Activated T-helper 1 cell treated with anti-CD3 and anti-CD28 coated beads, Interleukin-12 subunit alpha, Interleukin-12 subunit beta, Interleukin-2, Interleukin-4 antibody, amounts not matched to agents 30 ng/mL and 10 ng/mL and 1 ng/mL, durations not matched to agents 14 hours and 24 hours and 36 hours (primary cell): ENCODE results near the gene PADI2. TPM values are rescaled to one million over a fixed set of nuclear protein-coding genes. Genes with fewer than 3 reads are reported as not detected.

Experiments
- DNase-seq: peaks from one replicate; pipeline ENCODE4 v3.0.0; 2021; ENCODE audit warnings: low spot score
- H3K27ac Mint-ChIP-seq: one replicate; pipeline ENCODE4 v1.8.0; 2021; ENCODE audit warnings: mild to moderate bottlenecking, mixed read lengths
- H3K27me3 Mint-ChIP-seq: one replicate; pipeline ENCODE4 v1.8.0; 2022; ENCODE audit warnings: mild to moderate bottlenecking, moderate library complexity, mixed read lengths; ENCODE audit not compliant: insufficient read depth
- H3K36me3 Mint-ChIP-seq: one replicate; pipeline ENCODE4 v1.8.0; 2021; ENCODE audit warnings: low read depth, mixed read lengths
- H3K4me1 Mint-ChIP-seq: one replicate; pipeline ENCODE4 v1.8.0; 2021; ENCODE audit warnings: low read depth, mixed read lengths
- H3K4me3 Mint-ChIP-seq: one replicate; pipeline ENCODE4 v1.8.0; 2021; ENCODE audit warnings: mild to moderate bottlenecking, moderate library complexity, mixed read lengths
- H3K9me3 Mint-ChIP-seq: one replicate; pipeline ENCODE4 v1.8.0; 2021; ENCODE audit warnings: mixed read lengths
- intact Hi-C: fragments of 100-400 bp; cut with micrococcal nuclease; formaldehyde crosslinking; loops from one replicate; pipeline ENCODE4 v1.15.1; 2024
- total RNA-seq: library from RNA; stranded (reverse); gene quantifications from 2 replicates; pipeline ENCODE4 v1.2.3, GENCODE V29; 2022

The PADI2 gene
- 0.07 TPM in 1 of 2 replicates, not detected in the other for total RNA-seq

DNA sequence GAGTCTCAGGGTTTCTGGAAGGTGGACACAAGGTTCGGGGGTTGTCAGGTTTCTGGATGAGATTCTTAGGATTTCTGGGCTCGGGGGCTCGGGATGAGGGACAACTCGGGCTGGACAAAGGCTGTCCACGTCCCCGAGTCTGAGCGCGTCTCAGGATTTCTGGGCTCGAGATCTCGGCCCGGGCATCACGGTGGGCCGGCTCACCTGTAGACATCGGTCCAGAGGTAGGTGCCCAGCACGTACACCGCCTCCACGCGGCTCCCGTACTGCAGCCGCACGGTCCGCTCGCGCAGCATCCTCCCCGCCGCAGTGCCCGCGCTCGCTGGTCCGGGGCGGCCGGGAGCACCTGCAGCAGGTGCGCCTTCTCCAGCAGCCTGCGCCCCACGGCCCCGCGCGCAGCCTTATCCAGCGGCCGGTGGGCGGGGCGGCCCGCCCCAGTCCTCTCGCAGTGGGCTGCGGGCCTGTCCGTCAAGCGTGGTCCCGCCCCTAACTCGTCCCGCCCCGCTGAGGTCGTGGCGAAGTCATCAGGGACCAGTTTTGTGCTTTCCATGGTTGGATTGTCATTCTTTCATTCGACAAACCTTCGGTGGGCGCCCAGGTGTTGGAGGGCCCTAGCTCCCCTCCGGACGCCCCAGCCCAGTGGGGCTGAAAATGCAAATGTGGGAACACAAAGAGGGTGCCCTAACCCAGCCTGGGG, at the start of gene PADI2:
Gene PADI2, minus strand, starts transcription at position 376 of the 697 bp plus-strand sequence. Its CDS starts 80 bp downstream, at position 296.
- intact Hi-C loops: no loop called here
- DNase-seq: peak; percentile 28
- no peaks in the 10 kb centered on the region for H3K4me1 Mint-ChIP-seq
- H3K9me3 Mint-ChIP-seq: no peaks in the 10 kb centered on the region
- peaks cover 47% of the 10 kb centered on the region for H3K27me3 Mint-ChIP-seq
- H3K36me3 Mint-ChIP-seq: no peaks in the 10 kb centered on the region
- no peak within 1 kb of the TSS for H3K4me3 Mint-ChIP-seq
- H3K27ac Mint-ChIP-seq: no peak within 1 kb of the TSS

DNA sequence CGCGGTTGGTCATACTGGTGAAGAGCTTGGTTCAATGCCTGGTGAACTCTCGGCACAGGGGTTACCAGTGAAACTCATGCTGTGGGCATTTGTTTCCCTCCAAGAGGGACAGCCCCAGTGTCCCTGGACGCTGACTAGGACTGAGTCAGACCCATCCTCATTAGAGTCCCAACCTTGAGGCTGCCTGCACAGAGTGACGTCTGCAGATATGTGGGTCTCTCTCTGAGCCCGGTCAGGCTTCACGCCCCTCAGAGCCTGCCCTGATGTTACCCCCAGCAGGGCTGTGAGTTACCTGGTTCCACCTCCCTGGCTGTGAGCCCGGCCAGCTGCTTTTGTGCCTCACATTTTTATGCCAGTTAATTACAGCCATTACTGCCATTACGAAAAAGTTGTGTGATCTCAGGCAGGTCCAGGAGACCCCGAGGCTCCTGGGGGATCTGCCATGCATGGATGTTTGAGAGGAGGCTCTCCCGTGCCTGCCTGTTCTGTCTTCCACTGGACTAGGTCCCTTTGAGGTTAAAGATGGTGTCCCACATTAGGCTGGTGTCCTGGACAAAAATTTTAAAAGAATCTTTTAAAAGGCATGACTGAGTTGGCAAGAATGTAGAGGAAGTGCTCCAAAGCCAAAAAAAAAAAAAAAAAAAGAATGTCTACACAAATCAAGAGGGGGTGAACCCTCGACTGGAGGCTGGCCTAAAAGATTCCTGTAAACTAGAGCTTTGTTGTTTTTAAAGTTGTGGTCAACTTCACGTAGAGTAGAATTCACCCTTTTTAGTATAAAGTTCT, 49.0 kb upstream of the PADI2 start:
- no peak for DNase-seq
- Mint-ChIP-seq H3K27me3 (peaks cover 4% of the 10 kb centered on the region), H3K36me3 (no peaks in the 10 kb centered on the region), H3K4me1 (no peaks in the 10 kb centered on the region), H3K27ac (no peak overlapping the region), H3K4me3 (no peak overlapping the region), H3K9me3 (no peaks in the 10 kb centered on the region)
- intact Hi-C loops: no loop called here

GRCh38 chr1:17167786-17168090, 48.5 kb upstream of the PADI2 start:
- intact Hi-C loops: no loop called here

DNA sequence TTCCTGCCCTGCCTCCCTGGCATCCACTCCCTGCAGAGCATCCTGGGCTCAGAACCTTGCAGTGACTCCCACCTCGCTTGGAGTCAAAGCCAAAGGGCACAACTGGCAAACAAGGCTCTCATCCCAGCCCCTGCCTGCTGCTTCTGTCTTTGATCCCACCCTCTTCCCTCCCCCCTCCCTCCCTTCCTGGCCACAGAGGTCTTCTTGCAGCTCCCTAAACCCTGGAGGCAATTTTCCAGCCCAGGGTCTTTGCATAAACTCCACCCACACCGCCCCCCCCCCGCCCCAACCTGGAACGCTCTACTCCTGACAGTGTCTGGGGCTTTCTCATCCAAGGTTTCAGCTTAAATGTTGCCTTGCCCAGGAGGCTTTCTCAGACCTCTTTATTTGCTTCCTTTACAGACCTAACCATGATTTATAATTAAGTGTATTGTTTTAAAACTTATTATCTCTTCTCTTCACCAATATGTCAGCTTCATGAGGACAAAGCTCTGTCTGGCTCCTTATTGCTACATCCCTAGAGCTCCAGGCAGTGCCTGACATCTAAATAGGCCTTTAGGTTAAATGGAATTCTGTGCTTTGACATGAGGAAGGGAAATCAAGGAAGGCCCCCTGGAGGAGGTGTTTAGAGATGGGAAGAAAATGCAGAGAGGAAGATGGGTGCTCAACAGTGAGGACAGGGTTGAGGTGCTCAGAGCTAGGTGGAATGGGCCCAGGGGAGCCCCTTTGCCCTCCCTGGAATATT, 48.0 kb upstream of the PADI2 start:
- Mint-ChIP-seq H3K27me3 (no peaks in the 10 kb centered on the region), H3K27ac (no peak overlapping the region), H3K4me3 (no peak overlapping the region), H3K4me1 (no peaks in the 10 kb centered on the region), H3K9me3 (no peaks in the 10 kb centered on the region), H3K36me3 (no peaks in the 10 kb centered on the region)
- intact Hi-C loops: no loop called here
- DNase-seq: no peak

More at GRCh38 chr1:17167786-17168090, 48.5 kb upstream of the PADI2 start:
- H3K36me3 Mint-ChIP-seq: no peaks in the 10 kb centered on the region
- H3K4me1 Mint-ChIP-seq: no peaks in the 10 kb centered on the region
- H3K27ac Mint-ChIP-seq: no peak overlapping the region
- H3K27me3 Mint-ChIP-seq: no peaks in the 10 kb centered on the region
- no peak for DNase-seq
- H3K4me3 Mint-ChIP-seq: no peak overlapping the region
- H3K9me3 Mint-ChIP-seq: no peaks in the 10 kb centered on the region

DNA sequence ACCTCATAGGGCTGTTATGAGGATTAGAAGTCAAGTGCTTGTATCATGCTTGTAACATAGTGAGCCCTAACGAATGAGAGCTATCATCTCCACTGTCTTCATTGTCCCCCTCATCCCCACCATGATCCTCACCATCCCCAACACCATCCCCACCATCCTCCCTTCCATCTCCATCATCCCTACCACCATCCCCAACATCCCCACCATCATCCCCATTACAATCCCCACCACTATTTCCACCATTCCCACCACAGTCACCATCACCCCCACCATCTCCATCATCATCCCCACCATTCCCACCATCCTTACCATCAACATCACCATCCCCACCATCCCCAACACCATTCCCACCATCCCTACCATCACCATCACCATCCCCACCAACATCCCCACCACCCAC, 46.6 kb upstream of the PADI2 start:
- intact Hi-C loops: no loop called here
- no peaks in the 10 kb centered on the region for H3K9me3 Mint-ChIP-seq
- no peak for DNase-seq
- H3K36me3 Mint-ChIP-seq: no peaks in the 10 kb centered on the region
- H3K27ac Mint-ChIP-seq: no peak overlapping the region
- H3K27me3 Mint-ChIP-seq: no peaks in the 10 kb centered on the region
- no peak overlapping the region for H3K4me3 Mint-ChIP-seq
- H3K4me1 Mint-ChIP-seq: no peaks in the 10 kb centered on the region

DNA sequence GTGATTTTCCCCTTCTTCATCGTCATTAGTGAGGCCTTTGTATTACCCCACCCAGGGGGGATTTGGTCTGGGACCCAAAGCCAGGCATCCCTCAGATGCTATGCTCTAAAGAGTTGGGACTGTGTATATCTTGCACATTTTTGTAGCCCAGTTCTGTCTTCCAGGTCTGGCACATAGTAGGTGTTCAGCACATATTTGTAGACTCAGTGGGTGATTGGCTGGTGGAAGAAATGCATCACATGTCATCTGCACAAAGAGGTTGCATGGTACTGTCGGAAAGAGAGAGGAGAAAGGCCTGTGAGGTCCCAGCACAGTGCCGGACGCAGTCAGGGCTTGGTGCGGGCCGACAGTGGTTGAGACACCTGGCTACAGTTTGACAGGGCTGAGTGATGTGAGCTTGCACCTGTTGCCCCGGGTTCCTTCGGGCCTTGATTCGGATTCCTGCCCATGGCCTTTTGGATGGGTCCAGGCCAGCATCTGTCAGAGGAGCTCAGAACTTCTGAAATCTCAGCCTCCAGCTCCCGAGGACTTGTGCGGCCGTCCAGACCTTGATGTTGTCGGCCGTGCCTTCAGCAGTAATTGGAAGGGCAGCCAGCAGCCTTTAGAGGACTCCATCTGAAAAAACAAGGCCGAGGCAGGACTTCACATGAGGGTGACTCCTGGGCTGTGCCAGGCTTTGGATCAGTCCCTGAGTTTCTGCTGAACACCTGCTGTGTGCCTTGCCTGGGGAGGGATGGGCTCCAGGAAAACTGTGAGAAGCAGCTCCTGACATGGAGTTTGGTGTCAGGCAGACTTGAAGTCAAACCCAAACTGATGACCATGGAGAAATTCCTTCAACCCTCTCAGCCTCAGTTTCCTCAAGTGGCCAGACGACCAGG, 44.8 kb upstream of the PADI2 start:
- intact Hi-C loops: no loop called here
- H3K36me3 Mint-ChIP-seq: no peaks in the 10 kb centered on the region
- DNase-seq: no peak
- no peak overlapping the region for H3K27ac Mint-ChIP-seq
- no peaks in the 10 kb centered on the region for H3K4me1 Mint-ChIP-seq
- H3K27me3 Mint-ChIP-seq: no peaks in the 10 kb centered on the region
- H3K9me3 Mint-ChIP-seq: no peaks in the 10 kb centered on the region
- H3K4me3 Mint-ChIP-seq: no peak overlapping the region

GRCh38 chr1:17163371-17163770, 44.1 kb upstream of the PADI2 start:
- DNase-seq: no peak
- H3K4me3 Mint-ChIP-seq: no peak overlapping the region
- no peaks in the 10 kb centered on the region for H3K36me3 Mint-ChIP-seq
- H3K27me3 Mint-ChIP-seq: no peaks in the 10 kb centered on the region
- no peaks in the 10 kb centered on the region for H3K4me1 Mint-ChIP-seq
- no peaks in the 10 kb centered on the region for H3K9me3 Mint-ChIP-seq
- no peak overlapping the region for H3K27ac Mint-ChIP-seq
- intact Hi-C loops: no loop called here

DNA sequence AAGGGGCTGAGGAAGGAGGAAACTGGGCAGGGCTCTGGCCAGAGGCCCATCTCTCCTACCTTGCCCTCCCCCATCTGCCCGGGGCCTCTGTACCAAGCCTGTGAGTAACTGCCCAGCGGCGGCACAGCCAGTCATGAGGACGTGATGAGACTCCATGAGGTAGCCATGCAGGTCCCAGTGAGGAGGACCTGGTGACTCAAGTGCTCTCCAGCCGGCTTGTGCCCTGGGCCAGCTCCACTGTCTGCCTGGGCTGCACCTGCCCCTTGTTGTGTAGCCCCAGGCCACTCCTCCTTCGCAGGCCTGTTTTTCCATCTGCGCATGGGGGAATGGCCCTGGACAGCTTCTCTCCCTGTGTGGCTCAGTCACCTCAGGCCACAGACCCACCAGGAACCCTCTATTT, 43.7 kb upstream of the PADI2 start:
- Mint-ChIP-seq H3K9me3 (no peaks in the 10 kb centered on the region), H3K4me3 (no peak overlapping the region), H3K27me3 (no peaks in the 10 kb centered on the region), H3K27ac (no peak overlapping the region), H3K4me1 (no peaks in the 10 kb centered on the region), H3K36me3 (no peaks in the 10 kb centered on the region)
- intact Hi-C loops: no loop called here
- no peak for DNase-seq

- Mint-ChIP-seq H3K4me1 (no peaks in the 10 kb centered on the region), H3K4me3 (no peak overlapping the region), H3K27ac (no peak overlapping the region), H3K36me3 (no peaks in the 10 kb centered on the region), H3K9me3 (no peaks in the 10 kb centered on the region), H3K27me3 (no peaks in the 10 kb centered on the region)
- no peak for DNase-seq
- intact Hi-C loops: no loop called here
These were observed 42.9 kb upstream of the PADI2 start for GRCh38 chr1:17161926-17162800.

DNA sequence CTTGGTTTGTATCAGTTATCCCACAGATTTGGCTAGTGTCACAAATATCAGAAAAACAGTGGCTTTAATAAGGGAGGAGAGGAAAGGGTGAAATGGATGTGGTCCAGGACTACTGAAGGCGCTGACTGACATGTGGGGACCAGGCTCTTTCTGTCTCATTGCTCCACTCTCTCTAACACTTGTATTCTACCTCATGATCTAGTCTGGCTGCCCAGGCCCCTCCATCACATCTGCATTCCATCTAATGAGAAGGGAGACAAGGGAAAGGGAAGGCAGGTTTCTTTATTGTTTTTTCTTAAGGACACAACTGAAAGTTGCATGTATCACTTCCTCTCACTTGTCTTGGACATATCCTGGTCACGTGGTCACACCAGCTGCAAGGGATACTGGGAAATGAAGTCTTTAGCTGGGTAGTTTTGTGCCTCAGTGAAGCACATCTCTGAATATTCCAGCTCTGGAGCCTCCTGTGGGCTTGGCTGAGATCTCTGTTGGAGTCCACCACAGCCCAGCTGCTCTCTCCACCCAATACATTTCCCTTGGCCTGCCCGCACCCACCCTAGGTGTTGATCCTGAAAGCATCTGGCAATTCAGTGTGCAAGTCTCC, 42.0 kb upstream of the PADI2 start:
- Mint-ChIP-seq H3K27ac (no peak overlapping the region), H3K4me1 (no peaks in the 10 kb centered on the region), H3K36me3 (peaks cover 1% of the 10 kb centered on the region), H3K9me3 (peaks cover 8% of the 10 kb centered on the region), H3K4me3 (no peak overlapping the region), H3K27me3 (no peaks in the 10 kb centered on the region)
- intact Hi-C loops: no loop called here
- no peak for DNase-seq

DNA sequence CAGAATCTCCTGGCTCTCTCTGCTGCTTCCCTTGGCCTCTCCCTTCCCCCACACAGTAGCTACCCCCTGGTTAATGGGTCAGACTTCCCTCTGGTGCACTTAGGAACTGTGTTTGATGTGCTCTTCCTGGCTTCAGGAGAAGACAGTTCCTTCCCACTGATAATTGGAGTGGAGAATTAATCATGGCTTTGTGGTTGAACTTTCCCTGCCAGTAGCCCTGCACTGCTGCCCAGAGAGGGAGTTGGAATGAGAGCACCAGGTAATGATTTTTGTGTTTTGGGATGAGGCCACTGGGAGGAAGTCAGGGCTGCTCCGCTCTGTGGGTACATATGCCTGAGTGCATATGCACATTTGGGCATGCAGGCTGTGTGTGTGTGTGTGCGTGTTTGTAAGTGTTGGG, 39.7 kb upstream of the PADI2 start:
- Mint-ChIP-seq H3K4me3 (no peak overlapping the region), H3K9me3 (peaks cover 28% of the 10 kb centered on the region), H3K27me3 (no peaks in the 10 kb centered on the region), H3K27ac (no peak overlapping the region), H3K4me1 (no peaks in the 10 kb centered on the region), H3K36me3 (peaks cover 1% of the 10 kb centered on the region)
- intact Hi-C loops: no loop called here
- no peak for DNase-seq
